Natural killer cell (primary cell): ENCODE results near the gene EFNA3. TPM values are rescaled to one million over a fixed set of nuclear protein-coding genes. Genes with fewer than 3 reads are reported as not detected.

Source experiments
- ATAC-seq, 3 donors: fragments of 150-1000 bp in 2 of 3; fragments of 200-7000 bp in 1 of 3; cut with Tn5 transposase; 1 replicate in 1 of 3; 2 replicates in 2 of 3; pipeline ENCODE4 v1.10.0; 2021; ENCODE audit warnings: mild to moderate bottlenecking in 2 of 3, moderate library complexity in 2 of 3
- DNase-seq, 2 donors: peaks; one replicate each; pipeline versions ENCODE4 v3.0.0 to v3.0.0-alpha.2; 2013 to 2021; ENCODE audit warnings: mixed read lengths in 1 of 2
- H3K27ac ChIP-seq: one replicate; pipeline ENCODE4 v1.5.1; 2013; ENCODE audit warnings: mild to moderate bottlenecking, low read length
- H3K27me3 ChIP-seq: one replicate; pipeline ENCODE4 v1.6.1; 2013; ENCODE audit warnings: low read length; ENCODE audit not compliant: control insufficient read depth, insufficient read depth
- H3K36me3 ChIP-seq: one replicate; pipeline ENCODE4 v1.6.1; 2013; ENCODE audit warnings: low read length; ENCODE audit not compliant: control insufficient read depth, insufficient read depth
- H3K4me1 ChIP-seq: one replicate; pipeline ENCODE4 v1.6.1; 2013; ENCODE audit warnings: low read length; ENCODE audit not compliant: control insufficient read depth, insufficient read depth
- H3K4me3 ChIP-seq: one replicate; pipeline ENCODE4 v1.5.1; 2013; ENCODE audit warnings: low read length
- H3K9me3 ChIP-seq: one replicate; pipeline ENCODE4 v1.6.1; 2013; ENCODE audit warnings: low read length; ENCODE audit not compliant: control insufficient read depth, insufficient read depth
- H3K27ac Mint-ChIP-seq, 2 donors: one replicate each; pipeline ENCODE4 v1.8.0; 2022; ENCODE audit warnings: mild to moderate bottlenecking in 2 of 2, mixed read lengths in 2 of 2, moderate library complexity in 1 of 2
- H3K27me3 Mint-ChIP-seq, 2 donors: one replicate each; pipeline ENCODE4 v1.8.0; 2022; ENCODE audit warnings: low read depth in 2 of 2, mixed read lengths in 2 of 2
- H3K36me3 Mint-ChIP-seq: one replicate; pipeline ENCODE4 v1.8.0; 2022; ENCODE audit warnings: mixed read lengths
- H3K4me1 Mint-ChIP-seq, 2 donors: one replicate each; pipeline ENCODE4 v1.8.0; 2022; ENCODE audit warnings: mixed read lengths in 2 of 2
- H3K4me3 Mint-ChIP-seq: one replicate; pipeline ENCODE4 v1.8.0; 2022; ENCODE audit warnings: mild to moderate bottlenecking, moderate library complexity, mixed read lengths
- H3K9me3 Mint-ChIP-seq, 2 donors: one replicate each; pipeline ENCODE4 v1.8.0; 2022; ENCODE audit warnings: mixed read lengths in 2 of 2
- CTCF ChIP-seq: fragments of 200-600 bp; IDR thresholded peaks from one replicate; pipeline ENCODE4 v1.8.0; 2022; ENCODE audit warnings: antibody characterized with exemption
- WGBS: methylation state at CpG from one replicate; pipeline ENCODE4 v1.1.7; 2013; ENCODE audit warnings: missing lambda C conversion rate; ENCODE audit not compliant: insufficient coverage; 5-methylcytosine and 5-hydroxymethylcytosine counted together
- intact Hi-C: fragments of 100-400 bp; cut with micrococcal nuclease; formaldehyde crosslinking; loops from one replicate; pipeline ENCODE4 v1.14.2; 2022
- total RNA-seq, 4 donors: library from RNA; stranded (reverse); fragments of 120-200 nt in 1 of 4; gene quantifications; one replicate each; pipeline versions ENCODE4 v1.2.3 to v1.2.4, GENCODE V29; 2013 to 2022

Gene EFNA3
- total RNA-seq, 3 donors from 2014 or later (not counting 1 experiment from before 2014, with no cell fraction given), result 0.52 to 1.1 (median 0.68) TPM

GRCh38 chr1:155103325-155103724 lies 24.7 kb downstream of the EFNA3 start:
- H3K27ac ChIP-seq, result no peak overlapping the region
- H3K4me3 Mint-ChIP-seq, result no peak overlapping the region
- no peaks in the 10 kb centered on the region for H3K9me3 Mint-ChIP-seq
- H3K36me3 Mint-ChIP-seq, result no peaks in the 10 kb centered on the region
- H3K36me3 ChIP-seq, result no peaks in the 10 kb centered on the region
- no peak overlapping the region for H3K27ac Mint-ChIP-seq
- H3K27me3 ChIP-seq, result no peaks in the 10 kb centered on the region
- WGBS, result 61% methylated on average over 6 of the region's 9 CpGs
- peaks cover 0 to 5% of the 10 kb centered on the region in 2 donors for H3K4me1 Mint-ChIP-seq
- no peaks in the 10 kb centered on the region for H3K9me3 ChIP-seq
- peaks cover 0 to 12% of the 10 kb centered on the region in 2 donors for H3K27me3 Mint-ChIP-seq
- intact Hi-C loops, result no loop called here
- DNase-seq, result no peak
- TF ChIP-seq CTCF, result no peak
- no peak for ATAC-seq
- H3K4me1 ChIP-seq, result no peaks in the 10 kb centered on the region
- no peak overlapping the region for H3K4me3 ChIP-seq

- Mint-ChIP-seq H3K4me3 (no peak overlapping the region), H3K27me3 (peaks cover 0 to 14% of the 10 kb centered on the region in 2 donors), H3K27ac (no peak overlapping the region), H3K9me3 (no peaks in the 10 kb centered on the region), H3K36me3 (no peaks in the 10 kb centered on the region), H3K4me1 (peaks cover 0 to 5% of the 10 kb centered on the region in 2 donors)
- Histone ChIP-seq H3K27ac (no peak overlapping the region), H3K4me1 (no peaks in the 10 kb centered on the region), H3K36me3 (no peaks in the 10 kb centered on the region), H3K27me3 (no peaks in the 10 kb centered on the region), H3K4me3 (no peak overlapping the region), H3K9me3 (no peaks in the 10 kb centered on the region)
- ATAC-seq (no peak), DNase-seq (no peak)
- intact Hi-C loops, result no loop called here
- no peak for TF ChIP-seq CTCF
- 93% methylated on average over 7 of the region's 7 CpGs for WGBS
Measured at GRCh38 chr1:155104605-155105534, 26.2 kb downstream of the EFNA3 start.

- no peak for DNase-seq
- H3K4me1 ChIP-seq, result no peaks in the 10 kb centered on the region
- no peak overlapping the region for H3K27ac Mint-ChIP-seq
- no peak for TF ChIP-seq CTCF
- no peaks in the 10 kb centered on the region for H3K36me3 ChIP-seq
- no peaks in the 10 kb centered on the region for H3K27me3 ChIP-seq
- no peaks in the 10 kb centered on the region for H3K36me3 Mint-ChIP-seq
- no peak for ATAC-seq
- H3K9me3 ChIP-seq, result no peaks in the 10 kb centered on the region
- H3K4me1 Mint-ChIP-seq, result peaks cover 0 to 5% of the 10 kb centered on the region in 2 donors
- intact Hi-C loops, result no loop called here
- H3K4me3 ChIP-seq, result no peak overlapping the region
- H3K27ac ChIP-seq, result no peak overlapping the region
- no peak overlapping the region for H3K4me3 Mint-ChIP-seq
- H3K9me3 Mint-ChIP-seq, result no peaks in the 10 kb centered on the region
- 85% methylated on average over 7 of the region's 7 CpGs for WGBS
- H3K27me3 Mint-ChIP-seq, result peaks cover 0 to 17% of the 10 kb centered on the region in 2 donors
Measured at GRCh38 chr1:155105604-155106011, 27.0 kb downstream of the EFNA3 start.
